ENCODE data around the gene WDR43.

Gene WDR43

GRCh38 chr2:28894470-28895188 lies at the start of gene WDR43:
Gene WDR43, plus strand, starts transcription at chr2:28894667. Its CDS starts 32 bp downstream, at chr2:28894699.
- peak; percentile 98 to 99 for DNase-seq

GRCh38 chr2:28855193-28855592 lies 39.3 kb upstream of the WDR43 start:
- no peak for DNase-seq

GRCh38 chr2:28855977-28856376 lies 38.5 kb upstream of the WDR43 start:
- no peak for DNase-seq

- DNase-seq, result no peak
Observed at GRCh38 chr2:28868611-28869010, 25.9 kb upstream of the WDR43 start.

- DNase-seq, result no peak
Observed at GRCh38 chr2:28869494-28870145, 24.8 kb upstream of the WDR43 start.

GRCh38 chr2:28870146-28870891 lies 24.1 kb upstream of the WDR43 start, which contains the start of gene TRMT61B:
Gene TRMT61B, minus strand, starts transcription at chr2:28870309. Its CDS starts 32 bp downstream, at chr2:28870277.
- DNase-seq, result peak; percentile 95 to 96

- DNase-seq, result no peak
Observed at GRCh38 chr2:28871620-28872019, 22.8 kb upstream of the WDR43 start.

- no peak for DNase-seq
Observed at GRCh38 chr2:28880193-28880592, 14.3 kb upstream of the WDR43 start.

GRCh38 chr2:28893488-28893887 lies 979 bp upstream of the WDR43 start:
- no peak for DNase-seq

GRCh38 chr2:28895189-28895893 lies 874 bp downstream of the WDR43 start:
- DNase-seq, result peak in 1 of 2 donors; percentile 29

GRCh38 chr2:28896906-28897305 lies 2.4 kb downstream of the WDR43 start:
- DNase-seq, result no peak

- no peak for DNase-seq
Observed at GRCh38 chr2:28898048-28898447, 3.6 kb downstream of the WDR43 start.

- DNase-seq, result no peak
Observed at GRCh38 chr2:28901202-28901601, 6.7 kb downstream of the WDR43 start.

- no peak for DNase-seq
Observed at GRCh38 chr2:28901841-28902240, 7.4 kb downstream of the WDR43 start.

- DNase-seq, result no peak
Observed at GRCh38 chr2:28902584-28902983, 8.1 kb downstream of the WDR43 start.

- DNase-seq, result no peak
Observed at GRCh38 chr2:28904295-28904694, 9.8 kb downstream of the WDR43 start.

- DNase-seq, result no peak
Observed at GRCh38 chr2:28904802-28905457, 10.5 kb downstream of the WDR43 start.

GRCh38 chr2:28905533-28905932 lies 11.1 kb downstream of the WDR43 start:
- DNase-seq, result no peak

- DNase-seq, result no peak
Observed at GRCh38 chr2:28906376-28906775, 11.9 kb downstream of the WDR43 start.

- no peak for DNase-seq
Observed at GRCh38 chr2:28906821-28907220, 12.4 kb downstream of the WDR43 start.

GRCh38 chr2:28908172-28908571 lies 13.7 kb downstream of the WDR43 start:
- DNase-seq, result no peak

GRCh38 chr2:28909655-28910353 lies 15.3 kb downstream of the WDR43 start:
- DNase-seq, result no peak

All from CD4-positive, alpha-beta T cell treated with Interleukin-4 for 1 hour (primary cell).